NCI-H2196 treated with DMSO at 0.1 percent for 48 hours (cell line): ENCODE measurements around the gene OR10A3.

Experiments
- DNase-seq: peaks from one replicate; lab custom pipeline; 2025; ENCODE audit not compliant: unreplicated experiment; lab: John Stamatoyannopoulos, UW

OR10A3 gene

GRCh38 chr11:7892840-7893254, 48.7 kb downstream of the OR10A3 start:
- DNase-seq, result peak; percentile 24

- no peak for DNase-seq
Observed at GRCh38 chr11:7892059-7892699, 49.3 kb downstream of the OR10A3 start.

- no peak for DNase-seq
Observed at GRCh38 chr11:7890417-7891172, 50.9 kb downstream of the OR10A3 start.

- no peak for DNase-seq
Observed at GRCh38 chr11:7889985-7890384, 51.5 kb downstream of the OR10A3 start.
